ENCODE measurements around the gene GIMAP8. TPM values are rescaled to one million over a fixed set of nuclear protein-coding genes. Genes with fewer than 3 reads are reported as not detected.

Gene GIMAP8
- total and polyA plus RNA-seq, 4 donors, result 3.9 to 8.8 (median 4.4) TPM

GRCh38 chr7:150405584-150406311 is 44.7 kb upstream of the GIMAP8 start:
- 5% methylated on average over 35 of the region's 35 CpGs for WGBS (ENCODE audit: insufficient coverage)
- Histone ChIP-seq H3K27me3 (ENCODE audit: control insufficient read depth, insufficient read depth, low read length) (no peaks in the 10 kb centered on the region), H3K4me3 (ENCODE audit: low read depth, low read length) (peak overlapping the region; percentile 71), H3K27ac (ENCODE audit: low read depth, low read length) (peak overlapping the region; percentile 87), H3K4me1 (ENCODE audit: control insufficient read depth, insufficient read depth, low read length) (peaks cover 49% of the 10 kb centered on the region), H3K36me3 (ENCODE audit: control insufficient read depth, insufficient read depth, low read length) (peaks cover 37% of the 10 kb centered on the region), H3K9me3 (ENCODE audit: control insufficient read depth, insufficient read depth, low read length) (no peaks in the 10 kb centered on the region)
- peak in 1 of 6 donors; percentile 43 for DNase-seq (ENCODE audit: low read depth in 4 of 6, low spot score in 6 of 6)

- Histone ChIP-seq H3K27ac (ENCODE audit: low read depth, low read length) (peak overlapping the region; percentile 87), H3K9me3 (ENCODE audit: control insufficient read depth, insufficient read depth, low read length) (no peaks in the 10 kb centered on the region), H3K36me3 (ENCODE audit: control insufficient read depth, insufficient read depth, low read length) (peaks cover 38% of the 10 kb centered on the region), H3K4me1 (ENCODE audit: control insufficient read depth, insufficient read depth, low read length) (peaks cover 54% of the 10 kb centered on the region), H3K27me3 (ENCODE audit: control insufficient read depth, insufficient read depth, low read length) (no peaks in the 10 kb centered on the region), H3K4me3 (ENCODE audit: low read depth, low read length) (peak overlapping the region; percentile 71)
- WGBS (ENCODE audit: insufficient coverage), result 17% methylated on average over 2 of the region's 2 CpGs
- no peak for DNase-seq (ENCODE audit: low read depth in 4 of 6, low spot score in 6 of 6)
Observed at GRCh38 chr7:150406312-150406566, 44.2 kb upstream of the GIMAP8 start.

GRCh38 chr7:150406567-150407421 is 43.6 kb upstream of the GIMAP8 start:
- Histone ChIP-seq H3K4me1 (ENCODE audit: control insufficient read depth, insufficient read depth, low read length) (peaks cover 59% of the 10 kb centered on the region), H3K27me3 (ENCODE audit: control insufficient read depth, insufficient read depth, low read length) (no peaks in the 10 kb centered on the region), H3K36me3 (ENCODE audit: control insufficient read depth, insufficient read depth, low read length) (peaks cover 44% of the 10 kb centered on the region), H3K9me3 (ENCODE audit: control insufficient read depth, insufficient read depth, low read length) (no peaks in the 10 kb centered on the region), H3K27ac (ENCODE audit: low read depth, low read length) (peak overlapping the region; percentile 87), H3K4me3 (ENCODE audit: low read depth, low read length) (no peak overlapping the region)
- WGBS (ENCODE audit: insufficient coverage), result 51% methylated on average over 7 of the region's 10 CpGs
- DNase-seq (ENCODE audit: low read depth in 4 of 6, low spot score in 6 of 6), result peak in 1 of 6 donors; percentile 5

GRCh38 chr7:150407588-150408392 is 42.6 kb upstream of the GIMAP8 start:
- H3K27ac ChIP-seq (ENCODE audit: low read depth, low read length), result no peak overlapping the region
- H3K4me1 ChIP-seq (ENCODE audit: control insufficient read depth, insufficient read depth, low read length), result peaks cover 50% of the 10 kb centered on the region
- H3K4me3 ChIP-seq (ENCODE audit: low read depth, low read length), result no peak overlapping the region
- 91% methylated on average over 84 of the region's 91 CpGs for WGBS (ENCODE audit: insufficient coverage)
- DNase-seq (ENCODE audit: low read depth in 4 of 6, low spot score in 6 of 6), result no peak
- no peaks in the 10 kb centered on the region for H3K9me3 ChIP-seq (ENCODE audit: control insufficient read depth, insufficient read depth, low read length)
- H3K27me3 ChIP-seq (ENCODE audit: control insufficient read depth, insufficient read depth, low read length), result no peaks in the 10 kb centered on the region
- peaks cover 49% of the 10 kb centered on the region for H3K36me3 ChIP-seq (ENCODE audit: control insufficient read depth, insufficient read depth, low read length)

GRCh38 chr7:150408393-150409299 is 41.8 kb upstream of the GIMAP8 start:
- peaks cover 55% of the 10 kb centered on the region for H3K36me3 ChIP-seq (ENCODE audit: control insufficient read depth, insufficient read depth, low read length)
- no peaks in the 10 kb centered on the region for H3K27me3 ChIP-seq (ENCODE audit: control insufficient read depth, insufficient read depth, low read length)
- 97% methylated on average over 15 of the region's 22 CpGs for WGBS (ENCODE audit: insufficient coverage)
- no peak for DNase-seq (ENCODE audit: low read depth in 4 of 6, low spot score in 6 of 6)
- H3K4me3 ChIP-seq (ENCODE audit: low read depth, low read length), result no peak overlapping the region
- H3K9me3 ChIP-seq (ENCODE audit: control insufficient read depth, insufficient read depth, low read length), result no peaks in the 10 kb centered on the region
- H3K4me1 ChIP-seq (ENCODE audit: control insufficient read depth, insufficient read depth, low read length), result peaks cover 42% of the 10 kb centered on the region
- no peak overlapping the region for H3K27ac ChIP-seq (ENCODE audit: low read depth, low read length)

- no peaks in the 10 kb centered on the region for H3K9me3 ChIP-seq (ENCODE audit: control insufficient read depth, insufficient read depth, low read length)
- no peaks in the 10 kb centered on the region for H3K27me3 ChIP-seq (ENCODE audit: control insufficient read depth, insufficient read depth, low read length)
- peaks cover 34% of the 10 kb centered on the region for H3K4me1 ChIP-seq (ENCODE audit: control insufficient read depth, insufficient read depth, low read length)
- no peak overlapping the region for H3K4me3 ChIP-seq (ENCODE audit: low read depth, low read length)
- H3K36me3 ChIP-seq (ENCODE audit: control insufficient read depth, insufficient read depth, low read length), result peaks cover 59% of the 10 kb centered on the region
- no peak overlapping the region for H3K27ac ChIP-seq (ENCODE audit: low read depth, low read length)
- 84% methylated on average over 7 of the region's 10 CpGs for WGBS (ENCODE audit: insufficient coverage)
- DNase-seq (ENCODE audit: low read depth in 4 of 6, low spot score in 6 of 6), result no peak
Observed at GRCh38 chr7:150409300-150410030, 41.0 kb upstream of the GIMAP8 start.

- no peaks in the 10 kb centered on the region for H3K27me3 ChIP-seq (ENCODE audit: control insufficient read depth, insufficient read depth, low read length)
- no peak overlapping the region for H3K27ac ChIP-seq (ENCODE audit: low read depth, low read length)
- peaks cover 29% of the 10 kb centered on the region for H3K4me1 ChIP-seq (ENCODE audit: control insufficient read depth, insufficient read depth, low read length)
- no peak overlapping the region for H3K4me3 ChIP-seq (ENCODE audit: low read depth, low read length)
- WGBS (ENCODE audit: insufficient coverage), result 95% methylated on average over 7 of the region's 7 CpGs
- DNase-seq (ENCODE audit: low read depth in 4 of 6, low spot score in 6 of 6), result no peak
- H3K36me3 ChIP-seq (ENCODE audit: control insufficient read depth, insufficient read depth, low read length), result peaks cover 60% of the 10 kb centered on the region
- H3K9me3 ChIP-seq (ENCODE audit: control insufficient read depth, insufficient read depth, low read length), result no peaks in the 10 kb centered on the region
Observed at GRCh38 chr7:150410131-150410530, 40.3 kb upstream of the GIMAP8 start.

GRCh38 chr7:150410680-150411346 is 39.6 kb upstream of the GIMAP8 start:
- no peaks in the 10 kb centered on the region for H3K27me3 ChIP-seq (ENCODE audit: control insufficient read depth, insufficient read depth, low read length)
- H3K9me3 ChIP-seq (ENCODE audit: control insufficient read depth, insufficient read depth, low read length), result no peaks in the 10 kb centered on the region
- peak overlapping the region; percentile 21 for H3K27ac ChIP-seq (ENCODE audit: low read depth, low read length)
- no peak overlapping the region for H3K4me3 ChIP-seq (ENCODE audit: low read depth, low read length)
- WGBS (ENCODE audit: insufficient coverage), result 59% methylated on average over 9 of the region's 10 CpGs
- H3K36me3 ChIP-seq (ENCODE audit: control insufficient read depth, insufficient read depth, low read length), result peaks cover 60% of the 10 kb centered on the region
- DNase-seq (ENCODE audit: low read depth in 4 of 6, low spot score in 6 of 6), result no peak
- H3K4me1 ChIP-seq (ENCODE audit: control insufficient read depth, insufficient read depth, low read length), result peaks cover 26% of the 10 kb centered on the region
